HCT116 (cell line): ENCODE results near the gene ZNF783. TPM values are rescaled to one million over a fixed set of nuclear protein-coding genes. Genes with fewer than 3 reads are reported as not detected.

Source experiments
- ATAC-seq: fragments of 200-7000 bp; cut with Tn5 transposase; 2 replicates; pipeline ENCODE4 v1.9.1; 2020; ENCODE audit warnings: mild to moderate bottlenecking, moderate library complexity
- BruUV-seq: library from RNA; stranded (reverse); fragments of 400-500 nt; replicated peaks from 2 replicates; lab custom pipeline; 2021; lab: Mats Ljungman, UMichigan
- CTCF ChIA-PET: fragments of 300-600 bp; sonication (Branson Sonifier 250); formaldehyde crosslinking; loops from one replicate; lab custom pipeline; 2021; ENCODE audit warnings: antibody characterized with exemption; lab: Charles Lee
- POLR2A ChIA-PET: fragments of 300-600, 350-600 bp; sonication (Branson Sonifier 250); formaldehyde crosslinking; loops from one replicate; lab custom pipeline; 2021; ENCODE audit warnings: antibody characterized with exemption; lab: Charles Lee
- RAD21 ChIA-PET, 2 experiments: fragments of 300-600 bp; sonication (Branson Sonifier 250); formaldehyde crosslinking; loops; one replicate each; lab custom pipeline; 2023; ENCODE audit warnings: low total read pairs in 2 of 2; ENCODE audit not compliant: uncharacterized antibody in 2 of 2, unreplicated experiment in 2 of 2, low non-redundant PET in 1 of 2; lab: Charles Lee
- DNase-seq: peaks from one replicate; pipeline ENCODE4 v3.0.0-alpha.2; 2010; ENCODE audit warnings: low read depth, low spot score
- H2AFZ ChIP-seq: fragments of 200-600 bp; shearing (Covaris generic), sonication (generic); 2 replicates; pipeline ENCODE4 v1.6.1; 2017; ENCODE audit warnings: low read depth, mixed run types, mixed read lengths, antibody characterized with exemption, low read length; ENCODE audit not compliant: poor library complexity, severe bottlenecking
- H3K27ac ChIP-seq: 2 replicates; pipeline ENCODE4 v1.5.1; 2012; ENCODE audit warnings: low read depth, low read length
- H3K27me3 ChIP-seq: fragments of 200-600 bp; sonication (generic); 2 replicates; pipeline ENCODE4 v1.6.1; 2016; ENCODE audit warnings: mixed run types, low read length, mixed read lengths; ENCODE audit not compliant: insufficient read depth
- H3K36me3 ChIP-seq, 2 experiments: fragments of 200-500 bp in 1 of 2; fragments of 200-600 bp in 1 of 2; sonication (Bioruptor generic) in 1 of 2; sonication (generic) in 1 of 2; 2 replicates each; pipeline versions ENCODE4 v1.5.1 to v1.6.1; 2014 to 2016; ENCODE audit warnings: low read length in 2 of 2, inconsistent platforms in 1 of 2, mixed read lengths in 1 of 2, mixed run types in 1 of 2; ENCODE audit not compliant: insufficient read depth in 2 of 2, control insufficient read depth in 1 of 2
- H3K4me1 ChIP-seq, 2 experiments: fragments of 200-600 bp in 1 of 2; sonication (generic) in 1 of 2; 2 replicates each; pipeline versions ENCODE4 v1.5.1 to v1.6.1; 2012 to 2017; ENCODE audit warnings: low read length in 2 of 2, inconsistent platforms in 1 of 2, mild to moderate bottlenecking in 1 of 2, mixed read lengths in 1 of 2, mixed run types in 1 of 2, moderate library complexity in 1 of 2; ENCODE audit not compliant: insufficient read depth in 2 of 2, control insufficient read depth in 1 of 2
- H3K4me2 ChIP-seq: fragments of 200-600 bp; sonication (generic); 2 replicates; pipeline ENCODE4 v1.6.1; 2017; ENCODE audit warnings: mixed run types, low read length, mixed read lengths
- H3K4me3 ChIP-seq, 2 experiments: fragments of 200-600 bp in 1 of 2; sonication (generic) in 1 of 2; replicated peaks in 1 of 2; 2 replicates each; pipeline ENCODE4 v1.5.1; 2011 to 2016; ENCODE audit warnings: low read length in 2 of 2, control low read depth in 1 of 2, low read depth in 1 of 2, mild to moderate bottlenecking in 1 of 2, mixed read lengths in 1 of 2, mixed run types in 1 of 2
- H3K79me2 ChIP-seq: fragments of 200-600 bp; sonication (generic); 2 replicates; pipeline ENCODE4 v1.6.1; 2017; ENCODE audit warnings: mild to moderate bottlenecking, mixed run types, low read length, moderate library complexity, mixed read lengths; ENCODE audit not compliant: insufficient read depth
- H3K9ac ChIP-seq: fragments of 200-600 bp; sonication (generic); 2 replicates; pipeline ENCODE4 v1.6.1; 2016; ENCODE audit warnings: low read length, mixed read lengths
- H3K9me2 ChIP-seq: fragments of 200-600 bp; sonication (generic), shearing (Covaris generic); 2 replicates; pipeline ENCODE4 v1.6.1; 2017; ENCODE audit warnings: mixed run types, mild to moderate bottlenecking, moderate library complexity; ENCODE audit not compliant: insufficient read depth
- H3K9me3 ChIP-seq, 2 experiments: fragments of 200-500 bp in 1 of 2; fragments of 200-600 bp in 1 of 2; sonication (Bioruptor generic) in 1 of 2; sonication (generic) in 1 of 2; 2 replicates each; pipeline ENCODE4 v1.6.1; 2014 to 2017; ENCODE audit warnings: low read length in 2 of 2, mixed read lengths in 2 of 2, inconsistent platforms in 1 of 2, low read depth in 1 of 2, mild to moderate bottlenecking in 1 of 2, mixed run types in 1 of 2, moderate library complexity in 1 of 2; ENCODE audit not compliant: control insufficient read depth in 1 of 2, insufficient read depth in 1 of 2
- H4K20me1 ChIP-seq: fragments of 200-600 bp; sonication (generic), shearing (Covaris generic); 2 replicates; pipeline ENCODE4 v1.6.1; 2017; ENCODE audit warnings: mixed run types, mild to moderate bottlenecking, moderate library complexity; ENCODE audit not compliant: insufficient read depth
- CBX3 ChIP-seq: IDR thresholded peaks from 2 replicates; pipeline ENCODE4 v1.6.1; 2012; ENCODE audit warnings: low read depth
- EGR1 ChIP-seq: IDR thresholded peaks from 2 replicates; pipeline ENCODE4 v1.6.1; 2012; ENCODE audit warnings: low read depth
- POLR2AphosphoS5 ChIP-seq: IDR thresholded peaks from 2 replicates; pipeline ENCODE4 v1.6.1; 2011; ENCODE audit warnings: mild to moderate bottlenecking, low read depth, low read length, moderate library complexity
- RAD21 ChIP-seq: IDR thresholded peaks from 2 replicates; pipeline ENCODE4 v1.6.1; 2012; ENCODE audit warnings: low read depth, mild to moderate bottlenecking
- SP1 ChIP-seq: IDR thresholded peaks from 2 replicates; pipeline ENCODE4 v1.6.1; 2012; ENCODE audit warnings: low read depth
- SRF ChIP-seq: IDR thresholded peaks from 2 replicates; pipeline ENCODE4 v1.6.1; 2012; ENCODE audit warnings: low read depth
- YY1 ChIP-seq: IDR thresholded peaks from 2 replicates; pipeline ENCODE4 v1.6.1; 2011; ENCODE audit warnings: low read length, low read depth, moderate library complexity, mild to moderate bottlenecking; ENCODE audit not compliant: insufficient replicate concordance; ENCODE audit errors: extremely low read depth
- intact Hi-C: fragments of 100-400 bp; cut with micrococcal nuclease; formaldehyde crosslinking; loops from 2 replicates; pipeline ENCODE4 v1.10.0; 2022
- total RNA-seq: library from RNA; stranded (reverse); gene quantifications from one replicate; pipeline ENCODE4 v1.2.1, GENCODE V29; 2021; ENCODE audit not compliant: unreplicated experiment
- TF ChIP-seq, protein P1 (sequence below): IDR thresholded peaks from 2 replicates; pipeline ENCODE4 v1.6.1; 2012
- TF ChIP-seq, protein P2 (sequence below), 3 experiments: fragments of 200-600 bp in 1 of 3; sonication (generic) in 1 of 3; IDR thresholded peaks in 2 of 3; conservative IDR thresholded peaks in 1 of 3; 2 replicates each; pipeline ENCODE4 v1.5.1; 2012 to 2017; ENCODE audit warnings: low read depth in 2 of 3, low read length in 2 of 3, antibody characterized with exemption in 1 of 3, borderline replicate concordance in 1 of 3, control low read depth in 1 of 3, mild to moderate bottlenecking in 1 of 3, mixed read lengths in 1 of 3, mixed run types in 1 of 3, moderate library complexity in 1 of 3; ENCODE audit not compliant: insufficient read depth in 1 of 3
- TF ChIP-seq, protein P3 (sequence below): IDR thresholded peaks from 2 replicates; pipeline ENCODE4 v1.6.1; 2011; ENCODE audit warnings: mild to moderate bottlenecking, low read length, moderate library complexity; ENCODE audit not compliant: insufficient replicate concordance; ENCODE audit errors: extremely low read depth

Gene ZNF783
- total RNA-seq, 1 experiment from 2014 or later: 12.5 TPM

DNA sequence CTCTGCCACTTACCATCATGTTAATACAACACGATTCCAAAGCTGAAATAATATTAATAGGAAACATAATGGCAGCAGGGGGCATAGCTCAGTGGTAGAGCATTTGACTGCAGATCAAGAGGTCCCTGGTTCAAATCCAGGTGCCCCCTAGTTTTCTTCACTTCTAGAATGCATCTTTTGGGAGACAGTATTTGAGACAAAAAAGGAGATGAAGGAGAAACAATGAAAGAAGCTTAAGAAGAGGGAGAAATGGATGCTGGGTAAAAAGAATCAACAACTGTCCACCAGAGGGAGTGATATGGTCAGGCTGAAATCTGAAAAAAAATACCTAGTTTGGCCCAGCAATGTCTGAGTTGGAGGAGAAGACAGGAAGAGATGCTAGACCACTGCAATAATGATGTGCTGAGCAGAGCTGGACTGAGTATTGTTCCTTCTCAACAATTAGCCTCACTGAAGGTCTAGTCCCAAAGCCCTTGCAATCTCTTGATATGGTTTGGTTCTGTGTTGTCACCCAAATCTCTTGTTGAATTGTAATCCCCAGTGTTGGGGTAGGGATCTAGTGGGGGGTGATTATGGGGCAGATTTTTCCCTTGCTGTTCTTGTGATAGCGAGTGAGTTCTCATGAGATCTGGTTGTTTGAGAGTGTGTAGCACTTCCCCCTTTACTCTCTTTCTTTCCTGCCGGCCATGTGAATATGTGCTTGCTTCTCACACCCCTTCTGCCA is 48.3 kb downstream of the ZNF783 start:
- TF ChIP-seq, protein P1, sequence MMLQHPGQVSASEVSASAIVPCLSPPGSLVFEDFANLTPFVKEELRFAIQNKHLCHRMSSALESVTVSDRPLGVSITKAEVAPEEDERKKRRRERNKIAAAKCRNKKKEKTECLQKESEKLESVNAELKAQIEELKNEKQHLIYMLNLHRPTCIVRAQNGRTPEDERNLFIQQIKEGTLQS: peak; percentile 95
- TF ChIP-seq SRF (peak; percentile 77), CBX3 (0 out of 2 replicates have a peak, but pooled peaks have one; percentile 53), POLR2AphosphoS5 (no peak), SP1 (no peak), EGR1 (no peak), YY1 (peak; percentile 77), RAD21 (peak; percentile 86)
- TF ChIP-seq, protein P2, sequence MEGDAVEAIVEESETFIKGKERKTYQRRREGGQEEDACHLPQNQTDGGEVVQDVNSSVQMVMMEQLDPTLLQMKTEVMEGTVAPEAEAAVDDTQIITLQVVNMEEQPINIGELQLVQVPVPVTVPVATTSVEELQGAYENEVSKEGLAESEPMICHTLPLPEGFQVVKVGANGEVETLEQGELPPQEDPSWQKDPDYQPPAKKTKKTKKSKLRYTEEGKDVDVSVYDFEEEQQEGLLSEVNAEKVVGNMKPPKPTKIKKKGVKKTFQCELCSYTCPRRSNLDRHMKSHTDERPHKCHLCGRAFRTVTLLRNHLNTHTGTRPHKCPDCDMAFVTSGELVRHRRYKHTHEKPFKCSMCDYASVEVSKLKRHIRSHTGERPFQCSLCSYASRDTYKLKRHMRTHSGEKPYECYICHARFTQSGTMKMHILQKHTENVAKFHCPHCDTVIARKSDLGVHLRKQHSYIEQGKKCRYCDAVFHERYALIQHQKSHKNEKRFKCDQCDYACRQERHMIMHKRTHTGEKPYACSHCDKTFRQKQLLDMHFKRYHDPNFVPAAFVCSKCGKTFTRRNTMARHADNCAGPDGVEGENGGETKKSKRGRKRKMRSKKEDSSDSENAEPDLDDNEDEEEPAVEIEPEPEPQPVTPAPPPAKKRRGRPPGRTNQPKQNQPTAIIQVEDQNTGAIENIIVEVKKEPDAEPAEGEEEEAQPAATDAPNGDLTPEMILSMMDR (IDR thresholded peaks at IDR 0.05 in 2 of 3, conservative IDR thresholded peaks at IDR 0.05 in 1 of 3; ENCODE audit: borderline replicate concordance in 1 of 3, insufficient read depth in 1 of 3, low read depth in 2 of 3, low read length in 2 of 3): peak; percentile 60 to 97 (median 80)
- TF ChIP-seq, protein P3, sequence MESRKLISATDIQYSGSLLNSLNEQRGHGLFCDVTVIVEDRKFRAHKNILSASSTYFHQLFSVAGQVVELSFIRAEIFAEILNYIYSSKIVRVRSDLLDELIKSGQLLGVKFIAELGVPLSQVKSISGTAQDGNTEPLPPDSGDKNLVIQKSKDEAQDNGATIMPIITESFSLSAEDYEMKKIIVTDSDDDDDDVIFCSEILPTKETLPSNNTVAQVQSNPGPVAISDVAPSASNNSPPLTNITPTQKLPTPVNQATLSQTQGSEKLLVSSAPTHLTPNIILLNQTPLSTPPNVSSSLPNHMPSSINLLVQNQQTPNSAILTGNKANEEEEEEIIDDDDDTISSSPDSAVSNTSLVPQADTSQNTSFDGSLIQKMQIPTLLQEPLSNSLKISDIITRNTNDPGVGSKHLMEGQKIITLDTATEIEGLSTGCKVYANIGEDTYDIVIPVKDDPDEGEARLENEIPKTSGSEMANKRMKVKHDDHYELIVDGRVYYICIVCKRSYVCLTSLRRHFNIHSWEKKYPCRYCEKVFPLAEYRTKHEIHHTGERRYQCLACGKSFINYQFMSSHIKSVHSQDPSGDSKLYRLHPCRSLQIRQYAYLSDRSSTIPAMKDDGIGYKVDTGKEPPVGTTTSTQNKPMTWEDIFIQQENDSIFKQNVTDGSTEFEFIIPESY: peak; percentile 44
- H3K9me3 ChIP-seq: no peaks in the 10 kb centered on the region
- H4K20me1 ChIP-seq: no peaks in the 10 kb centered on the region
- H3K9ac ChIP-seq: no peak overlapping the region
- no peak overlapping the region for H3K27ac ChIP-seq
- H3K79me2 ChIP-seq: no peaks in the 10 kb centered on the region
- peak overlapping the region; percentile 33 for H2AFZ ChIP-seq
- ChIA-PET RAD21 (interaction anchor here in 1 of 2 experiments (0.8 kb wide), 1 partner anchor 183 kb away, joined by 3 read pairs; no protein-coding TSS in a partner anchor), CTCF (interaction anchor here (0.6 to 1.7 kb wide), 14 partner anchors 18 to 315 kb away, joined by 3 to 8 read pairs (median 4); partner anchors contain the start of gene ZNF783), POLR2A (interaction anchor here (1.3 kb wide), 1 partner anchor 48 kb away, joined by 4 read pairs; the partner anchor contains the start of gene ZNF783)
- no peak overlapping the region for H3K4me3 ChIP-seq
- no peaks in the 10 kb centered on the region for H3K27me3 ChIP-seq
- ATAC-seq (peak; percentile 91), DNase-seq (peak; percentile 91)
- H3K4me1 ChIP-seq: no peaks in the 10 kb centered on the region
- H3K36me3 ChIP-seq: no peaks in the 10 kb centered on the region
- intact Hi-C loops: loop anchor here (1.0 to 2.0 kb wide), 4 partner anchors 45 to 289 kb away; partner anchors contain the start of gene ZNF746
- BruUV-seq: TSS peak; percentile 100
- no peak overlapping the region for H3K4me2 ChIP-seq
- H3K9me2 ChIP-seq: no peaks in the 10 kb centered on the region
